Gastroesophageal sphincter (tissue), 4 donors: ENCODE results near the gene TMCO4. TPM values are rescaled to one million over a fixed set of nuclear protein-coding genes. Genes with fewer than 3 reads are reported as not detected.
A peak's percentile ranks its signal among the peaks of the same experiment; 100 is the strongest.

Source experiments
- ATAC-seq: fragments of 150-250 bp; one replicate; pipeline ENCODE4 v1.9.1; 2016; ENCODE audit warnings: mild to moderate bottlenecking, moderate library complexity
- H3K27ac ChIP-seq, 4 donors: fragments of 200-600 bp; sonication (generic) in 3 of 4; 1 replicate in 3 of 4; 2 replicates in 1 of 4; pipeline ENCODE4 v1.5.1; 2016 to 2019
- H3K27me3 ChIP-seq: fragments of 200-600 bp; sonication (generic); one replicate; pipeline ENCODE4 v1.5.1; 2019
- H3K36me3 ChIP-seq, 2 donors: fragments of 200-600 bp; sonication (generic); one replicate each; pipeline ENCODE4 v1.5.1; 2019; ENCODE audit warnings: control low read depth in 1 of 2
- H3K4me1 ChIP-seq, 3 donors: fragments of 200-600 bp; sonication (generic); 1 replicate in 2 of 3; 2 replicates in 1 of 3; pipeline ENCODE4 v1.5.1; 2016 to 2019; ENCODE audit warnings: control low read depth in 2 of 3
- H3K4me3 ChIP-seq, 2 donors: fragments of 200-600 bp; sonication (generic); one replicate each; pipeline ENCODE4 v1.5.1; 2019; ENCODE audit warnings: mild to moderate bottlenecking in 1 of 2, moderate library complexity in 1 of 2
- H3K9me3 ChIP-seq, 3 donors: fragments of 200-600 bp; sonication (generic); one replicate each; pipeline ENCODE4 v1.5.1; 2017 to 2019; ENCODE audit warnings: control low read depth in 2 of 3
- CTCF ChIP-seq, 4 experiments: fragments of 200-600 bp in 2 of 4; fragments of 450-650 bp in 2 of 4; sonication (generic) in 1 of 4; IDR thresholded peaks; one replicate each; pipeline ENCODE4 v1.5.1; 2017 to 2019; ENCODE audit warnings: antibody characterized with exemption in 4 of 4, mild to moderate bottlenecking in 2 of 4, moderate library complexity in 2 of 4
- EP300 ChIP-seq: sonication (generic); formaldehyde crosslinking; IDR thresholded peaks from one replicate; pipeline ENCODE4 v1.6.1; 2017; ENCODE audit warnings: antibody characterized with exemption, mild to moderate bottlenecking
- POLR2A ChIP-seq, 2 donors: fragments of 450-650 bp; IDR thresholded peaks; one replicate each; pipeline ENCODE4 v1.6.1; 2017; ENCODE audit warnings: antibody characterized with exemption in 2 of 2, mild to moderate bottlenecking in 2 of 2, moderate library complexity in 1 of 2
- POLR2AphosphoS5 ChIP-seq: sonication (generic); formaldehyde crosslinking; IDR thresholded peaks from one replicate; pipeline ENCODE4 v1.6.1; 2017; ENCODE audit warnings: antibody characterized with exemption
- WGBS, 2 donors: methylation state at CpG; one replicate each; pipeline ENCODE4 v1.1.5; 2018; ENCODE audit warnings: low coverage in 1 of 2; 5-methylcytosine and 5-hydroxymethylcytosine counted together
- total RNA-seq, 4 donors: library from RNA; depleted of rRNA; stranded (reverse); fragments of >200 nt; gene quantifications; one replicate each; pipeline ENCODE4 v1.1.0, GENCODE V29; 2016

Gene TMCO4
- total RNA-seq, 4 donors from 2014 or later: 18.1 to 36.9 (median 24.5) TPM

GRCh38 chr1:19651141-19651737 is 148.5 kb downstream of the TMCO4 start:
- Histone ChIP-seq H3K27ac (peak overlapping the region; percentile 60 to 99 (median 96)), H3K9me3 (no peaks in the 10 kb centered on the region), H3K4me3 (peak overlapping the region in 1 of 2 donors; percentile 25), H3K27me3 (no peaks in the 10 kb centered on the region), H3K4me1 (peaks cover 0 to 100% (median 71%) of the 10 kb centered on the region in 3 donors), H3K36me3 (peaks cover 0 to 31% of the 10 kb centered on the region in 2 donors)
- peak; percentile 57 for ATAC-seq
- WGBS, 2 donors: 16 to 41% methylated on average over 3 to 5 of the region's 11 CpGs
- no peak for TF ChIP-seq POLR2AphosphoS5
- peak in 3 of 4 experiments; percentile 61 to 78 (median 73) for TF ChIP-seq CTCF (IDR thresholded peaks at IDR 0.05)

- Histone ChIP-seq H3K27ac (peak overlapping the region; percentile 60 to 99 (median 96)), H3K27me3 (no peaks in the 10 kb centered on the region), H3K4me1 (peaks cover 0 to 100% (median 72%) of the 10 kb centered on the region in 3 donors), H3K4me3 (peak overlapping the region in 1 of 2 donors; percentile 25), H3K9me3 (no peaks in the 10 kb centered on the region), H3K36me3 (peaks cover 0 to 25% of the 10 kb centered on the region in 2 donors)
- 0 to 16% methylated on average over 1 to 5 of the region's 12 CpGs for WGBS, 2 donors
- peak; percentile 15 for ATAC-seq
- TF ChIP-seq CTCF (IDR thresholded peaks at IDR 0.05) (no peak), EP300 (no peak), POLR2AphosphoS5 (no peak), POLR2A (IDR thresholded peaks at IDR 0.05) (no peak)
Observed at GRCh38 chr1:19650416-19651140, 149.1 kb downstream of the TMCO4 start.

GRCh38 chr1:19648689-19649088 is 151.0 kb downstream of the TMCO4 start:
- no peak for ATAC-seq
- no peaks in the 10 kb centered on the region for H3K9me3 ChIP-seq
- no peak for TF ChIP-seq POLR2AphosphoS5
- TF ChIP-seq EP300: no peak
- TF ChIP-seq POLR2A (IDR thresholded peaks at IDR 0.05): no peak
- peak in 3 of 4 experiments; percentile 32 to 67 (median 47) for TF ChIP-seq CTCF (IDR thresholded peaks at IDR 0.05)
- peak overlapping the region; percentile 66 to 99 (median 96) for H3K27ac ChIP-seq
- H3K4me3 ChIP-seq: peak overlapping the region in 1 of 2 donors; percentile 89
- H3K36me3 ChIP-seq: peaks cover 0 to 10% of the 10 kb centered on the region in 2 donors
- H3K4me1 ChIP-seq: peaks cover 0 to 83% (median 59%) of the 10 kb centered on the region in 3 donors
- H3K27me3 ChIP-seq: no peaks in the 10 kb centered on the region
- WGBS, 2 donors: 13% methylated on average over 3 of the region's 11 CpGs; no CpG with 5 or more reads in 1 of the 2 donors

GRCh38 chr1:19648239-19648638 is 151.5 kb downstream of the TMCO4 start:
- Histone ChIP-seq H3K4me1 (peaks cover 0 to 83% (median 61%) of the 10 kb centered on the region in 3 donors), H3K9me3 (no peaks in the 10 kb centered on the region), H3K36me3 (peaks cover 0 to 10% of the 10 kb centered on the region in 2 donors), H3K27ac (peak overlapping the region; percentile 66 to 99 (median 96)), H3K4me3 (peak overlapping the region in 1 of 2 donors; percentile 89), H3K27me3 (no peaks in the 10 kb centered on the region)
- no CpG with 5 or more reads among the region's 14 CpGs for WGBS, 2 donors
- TF ChIP-seq POLR2AphosphoS5 (no peak), EP300 (no peak), POLR2A (IDR thresholded peaks at IDR 0.05) (no peak)
- ATAC-seq: no peak

GRCh38 chr1:19647643-19648042 is 152.1 kb downstream of the TMCO4 start:
- peak overlapping the region in 1 of 2 donors; percentile 89 for H3K4me3 ChIP-seq
- no peak for ATAC-seq

More at GRCh38 chr1:19647643-19648042, 152.1 kb downstream of the TMCO4 start:
- Histone ChIP-seq H3K27me3 (no peaks in the 10 kb centered on the region), H3K9me3 (no peaks in the 10 kb centered on the region), H3K36me3 (peaks cover 0 to 10% of the 10 kb centered on the region in 2 donors), H3K27ac (peak overlapping the region; percentile 66 to 99 (median 96)), H3K4me1 (peaks cover 0 to 82% (median 62%) of the 10 kb centered on the region in 3 donors)
- TF ChIP-seq EP300 (no peak), POLR2AphosphoS5 (no peak), CTCF (IDR thresholded peaks at IDR 0.05) (no peak), POLR2A (IDR thresholded peaks at IDR 0.05) (no peak)
- WGBS, 2 donors: 38 to 73% methylated on average over 9 to 10 of the region's 16 CpGs
